Medulla oblongata (tissue), 1 donor: ENCODE data around the gene KCNH6.

Experiments used
- DNase-seq: peaks from one replicate; pipeline ENCODE4 v3.0.0-alpha.2; 2015; ENCODE audit errors: extremely low spot score

The KCNH6 gene

DNA sequence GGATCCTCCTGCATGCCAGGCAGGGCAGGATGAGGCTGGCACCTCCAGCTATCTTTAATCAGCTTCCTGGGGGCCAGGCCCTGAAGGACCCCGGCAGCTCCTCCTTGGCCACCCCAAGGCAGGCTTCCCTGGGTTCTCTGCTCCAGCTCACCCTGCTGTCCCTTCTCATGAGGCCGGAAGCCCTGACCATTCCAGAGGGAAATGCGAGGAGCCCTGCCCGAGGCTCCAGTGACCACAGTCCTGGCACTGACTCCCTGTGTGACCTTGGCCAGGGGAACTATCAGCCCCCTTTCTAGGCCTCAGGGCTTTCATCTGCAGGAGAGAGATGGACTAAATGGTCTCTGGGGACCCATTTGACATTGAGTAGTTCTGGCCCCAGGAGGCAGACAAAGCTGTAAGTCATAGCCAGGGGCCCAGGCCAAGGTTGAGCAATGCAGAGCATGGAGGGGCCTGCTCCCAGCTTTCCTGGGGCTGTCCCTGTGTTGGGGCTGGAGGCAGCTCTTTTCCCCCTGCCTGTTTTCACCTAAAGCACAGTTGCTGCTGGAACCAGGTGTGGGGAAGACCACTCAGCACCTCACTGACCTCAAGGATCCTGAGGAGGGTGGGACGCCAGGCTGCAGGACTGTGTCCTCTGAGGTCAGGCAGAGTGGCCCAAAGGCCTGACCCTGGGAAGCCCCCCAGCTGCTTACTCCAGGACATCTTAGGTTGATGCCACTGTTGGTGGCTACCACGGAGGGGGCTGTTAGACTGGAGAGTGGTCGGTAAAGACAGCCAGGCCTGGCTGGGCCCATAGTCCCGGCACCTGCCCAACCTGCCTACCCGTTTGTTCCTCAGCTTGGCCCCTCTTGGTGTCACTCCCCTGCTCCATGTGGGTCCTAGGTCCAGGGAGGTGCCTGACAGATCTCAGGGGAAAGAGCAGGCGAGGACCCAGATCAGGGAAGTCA is 8.1 kb downstream of the KCNH6 start:
- DNase-seq, result no peak

DNA sequence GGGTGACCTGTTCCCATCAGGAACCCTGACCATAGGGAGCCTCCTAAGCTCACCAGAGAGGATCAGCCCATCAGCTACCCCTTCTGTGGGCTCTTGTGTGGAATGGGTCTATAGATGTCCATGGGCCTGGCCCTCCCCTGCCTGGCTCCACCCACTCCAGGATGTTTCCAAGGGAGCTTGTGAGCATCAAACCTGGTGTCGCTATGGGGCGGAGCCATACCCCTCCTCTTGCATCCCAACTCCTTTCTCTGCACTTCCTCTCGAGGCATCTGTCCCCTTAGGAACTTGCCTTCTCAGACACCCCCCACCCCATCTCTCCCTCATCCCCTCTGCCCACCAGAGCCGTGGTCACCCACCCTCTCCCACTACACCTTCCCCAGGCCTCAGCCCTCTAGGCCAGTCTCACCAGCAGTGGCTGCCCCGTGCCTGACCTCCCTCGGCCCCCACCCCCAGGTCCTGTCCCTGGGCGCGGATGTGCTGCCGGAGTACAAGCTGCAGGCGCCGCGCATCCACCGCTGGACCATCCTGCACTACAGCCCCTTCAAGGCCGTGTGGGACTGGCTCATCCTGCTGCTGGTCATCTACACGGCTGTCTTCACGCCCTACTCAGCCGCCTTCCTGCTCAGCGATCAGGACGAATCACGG is 10.4 kb downstream of the KCNH6 start:
- no peak for DNase-seq

DNA sequence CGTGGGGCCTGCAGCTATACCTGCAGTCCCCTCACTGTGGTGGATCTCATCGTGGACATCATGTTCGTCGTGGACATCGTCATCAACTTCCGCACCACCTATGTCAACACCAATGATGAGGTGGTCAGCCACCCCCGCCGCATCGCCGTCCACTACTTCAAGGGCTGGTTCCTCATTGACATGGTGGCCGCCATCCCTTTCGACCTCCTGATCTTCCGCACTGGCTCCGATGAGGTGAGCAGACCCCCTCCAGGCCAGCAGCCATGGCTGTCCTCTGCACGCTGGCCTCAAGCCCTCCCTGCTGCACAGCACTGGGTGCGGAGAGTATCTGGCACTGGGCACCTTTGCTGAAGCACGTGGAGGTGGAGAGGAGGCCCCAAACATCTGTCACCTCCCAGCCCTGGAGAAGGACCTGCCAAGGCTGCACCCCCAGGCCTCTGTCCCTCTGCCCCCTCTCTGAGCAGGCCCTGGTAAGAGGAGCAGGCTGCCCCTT is 11.0 kb downstream of the KCNH6 start:
- DNase-seq, result no peak

DNA sequence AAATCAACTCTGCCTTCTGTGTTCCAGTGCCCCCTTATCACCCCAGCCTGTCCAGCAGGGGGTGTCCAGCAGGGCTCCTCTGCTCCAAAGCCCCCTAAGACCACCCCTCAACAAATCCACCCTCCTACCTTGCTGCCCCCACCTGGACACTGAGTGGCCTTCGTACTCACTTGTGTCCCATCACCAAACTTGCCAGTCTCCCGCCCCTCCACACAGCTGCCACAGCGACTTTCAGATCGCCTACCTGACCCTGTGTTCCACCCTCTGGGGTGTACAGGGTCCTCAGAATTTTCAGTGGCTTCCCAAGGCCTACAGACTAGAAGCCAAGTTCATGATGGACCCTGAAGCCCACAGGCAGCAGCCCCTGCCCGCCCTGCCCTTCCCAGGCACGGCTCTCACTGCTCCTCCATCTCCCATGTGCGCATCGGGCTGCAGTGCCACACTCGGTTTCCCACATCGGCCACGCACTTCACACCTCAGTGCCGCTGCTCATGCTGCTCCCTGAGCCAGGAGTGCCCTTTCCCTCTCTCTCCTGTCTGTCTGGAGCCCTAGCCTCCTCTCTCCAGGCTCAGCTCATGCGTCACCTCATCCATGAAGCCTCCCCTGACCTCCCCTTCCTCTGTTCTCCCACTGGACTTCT is 11.8 kb downstream of the KCNH6 start:
- DNase-seq, result no peak

DNA sequence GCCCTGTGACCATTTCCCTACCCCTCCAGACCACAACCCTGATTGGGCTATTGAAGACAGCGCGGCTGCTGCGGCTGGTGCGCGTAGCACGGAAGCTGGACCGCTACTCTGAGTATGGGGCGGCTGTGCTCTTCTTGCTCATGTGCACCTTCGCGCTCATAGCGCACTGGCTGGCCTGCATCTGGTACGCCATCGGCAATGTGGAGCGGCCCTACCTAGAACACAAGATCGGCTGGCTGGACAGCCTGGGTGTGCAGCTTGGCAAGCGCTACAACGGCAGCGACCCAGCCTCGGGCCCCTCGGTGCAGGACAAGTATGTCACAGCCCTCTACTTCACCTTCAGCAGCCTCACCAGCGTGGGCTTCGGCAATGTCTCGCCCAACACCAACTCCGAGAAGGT is 12.5 kb downstream of the KCNH6 start:
- DNase-seq, result no peak

DNA sequence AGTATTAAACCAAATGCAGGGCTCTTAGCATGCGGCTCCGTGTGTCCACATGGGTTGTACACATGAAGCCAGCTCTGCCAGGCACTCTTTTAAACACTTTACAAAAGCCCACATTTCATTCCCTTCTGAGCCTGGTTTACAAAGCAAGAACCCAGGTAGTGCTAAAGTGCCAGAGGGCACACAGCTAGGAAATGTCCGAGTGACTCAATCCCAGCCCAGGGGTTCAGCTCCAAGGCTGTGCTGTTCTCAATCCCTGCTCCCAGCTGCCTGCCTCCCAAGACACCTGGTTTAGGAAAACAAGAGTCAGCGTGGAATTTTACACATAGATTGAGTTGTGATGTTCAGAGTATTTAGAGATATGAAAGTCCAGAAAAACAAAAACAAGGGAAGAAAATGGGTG is 13.8 kb downstream of the KCNH6 start:
- no peak for DNase-seq

DNA sequence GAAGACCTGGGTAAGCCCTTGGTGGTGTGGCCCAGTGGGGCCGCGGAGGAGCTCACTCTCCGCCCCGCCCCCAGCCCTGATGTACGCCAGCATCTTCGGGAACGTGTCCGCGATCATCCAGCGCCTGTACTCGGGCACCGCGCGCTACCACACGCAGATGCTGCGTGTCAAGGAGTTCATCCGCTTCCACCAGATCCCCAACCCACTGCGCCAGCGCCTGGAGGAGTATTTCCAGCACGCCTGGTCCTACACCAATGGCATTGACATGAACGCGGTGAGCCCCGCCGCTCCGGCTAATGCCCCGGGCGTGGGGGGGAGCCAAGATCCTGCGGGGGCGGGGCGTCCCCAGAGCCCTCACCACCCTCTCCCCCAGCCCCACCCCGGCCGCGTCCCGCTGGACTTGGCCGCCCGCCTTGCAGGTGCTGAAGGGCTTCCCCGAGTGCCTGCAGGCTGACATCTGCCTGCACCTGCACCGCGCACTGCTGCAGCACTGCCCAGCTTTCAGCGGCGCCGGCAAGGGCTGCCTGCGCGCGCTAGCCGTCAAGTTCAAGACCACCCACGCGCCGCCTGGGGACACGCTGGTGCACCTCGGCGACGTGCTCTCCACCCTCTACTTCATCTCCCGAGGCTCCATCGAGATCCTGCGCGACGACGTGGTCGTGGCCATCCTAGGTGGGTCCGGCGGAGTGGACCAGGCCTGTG is 15.0 kb downstream of the KCNH6 start:
- no peak for DNase-seq

DNA sequence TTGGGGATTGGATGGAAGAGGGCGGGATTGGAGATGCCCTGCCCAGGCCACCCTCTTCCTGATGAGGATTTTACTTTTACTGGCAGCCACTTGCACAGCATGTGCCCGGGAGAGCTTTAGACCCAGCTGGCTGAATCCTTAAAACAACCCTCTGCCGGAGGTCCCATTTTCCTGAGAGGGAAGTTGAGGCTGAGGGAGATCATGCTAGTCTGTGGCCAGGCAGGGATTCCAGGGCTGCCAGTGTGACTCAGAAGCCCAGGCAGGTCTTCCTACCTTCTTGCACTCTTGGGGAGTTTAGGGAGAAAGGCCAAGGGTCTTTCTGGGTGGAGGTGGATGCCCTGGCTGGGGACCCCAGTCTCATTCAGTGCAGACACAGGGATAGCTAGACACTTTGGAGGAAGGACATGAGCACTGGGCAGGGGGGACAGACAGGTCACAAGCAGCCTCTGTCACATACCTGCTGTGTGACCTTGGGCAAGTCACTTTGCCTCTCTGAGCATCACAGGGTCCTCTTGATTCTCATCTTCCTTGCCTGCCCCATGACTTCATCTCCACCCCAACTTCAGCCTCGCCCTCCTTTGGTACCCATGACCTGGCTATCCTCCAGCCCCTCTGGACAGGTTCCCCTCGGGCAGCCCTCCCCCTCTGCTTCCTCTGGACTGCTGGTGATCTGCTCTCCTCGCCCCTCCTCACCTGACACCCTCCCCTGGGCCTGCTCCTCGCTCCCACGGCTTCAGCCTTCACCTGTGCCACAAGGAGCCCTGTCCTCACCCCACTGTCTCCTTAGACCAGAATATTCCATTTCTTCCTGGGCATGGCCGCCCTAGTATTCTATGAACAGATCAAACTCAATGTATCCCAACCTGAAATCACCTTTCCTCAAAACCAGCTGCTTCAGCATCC is 15.8 kb downstream of the KCNH6 start:
- no peak for DNase-seq

DNA sequence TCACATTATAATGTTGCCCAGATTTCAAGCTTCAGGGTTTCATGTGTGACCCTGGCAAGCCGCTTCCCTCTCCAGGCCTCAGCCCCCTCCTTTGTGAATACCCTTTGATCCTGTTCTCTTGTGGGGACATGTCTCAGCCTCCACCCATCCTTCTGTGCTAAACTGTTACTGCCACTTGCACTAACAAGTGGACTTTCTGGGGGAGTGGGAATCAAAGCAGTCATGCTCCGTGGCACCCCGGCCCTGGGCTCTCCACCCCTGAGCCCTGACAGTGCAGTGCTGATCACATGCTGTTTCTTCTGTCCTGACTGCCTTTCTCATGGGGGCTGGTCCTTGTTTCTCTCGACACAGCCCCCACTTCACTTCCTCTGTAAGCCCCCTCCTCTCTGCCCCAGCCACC is 17.4 kb downstream of the KCNH6 start:
- DNase-seq, result no peak

DNA sequence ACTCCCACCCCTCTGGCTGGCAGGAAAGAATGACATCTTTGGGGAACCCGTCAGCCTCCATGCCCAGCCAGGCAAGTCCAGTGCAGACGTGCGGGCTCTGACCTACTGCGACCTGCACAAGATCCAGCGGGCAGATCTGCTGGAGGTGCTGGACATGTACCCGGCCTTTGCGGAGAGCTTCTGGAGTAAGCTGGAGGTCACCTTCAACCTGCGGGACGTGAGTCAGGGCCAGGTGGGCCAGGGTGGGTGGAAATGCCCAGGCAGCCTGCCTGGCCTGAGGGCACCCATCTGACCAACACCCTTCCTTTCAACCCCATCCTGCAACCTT is 19.0 kb downstream of the KCNH6 start:
- no peak for DNase-seq

DNA sequence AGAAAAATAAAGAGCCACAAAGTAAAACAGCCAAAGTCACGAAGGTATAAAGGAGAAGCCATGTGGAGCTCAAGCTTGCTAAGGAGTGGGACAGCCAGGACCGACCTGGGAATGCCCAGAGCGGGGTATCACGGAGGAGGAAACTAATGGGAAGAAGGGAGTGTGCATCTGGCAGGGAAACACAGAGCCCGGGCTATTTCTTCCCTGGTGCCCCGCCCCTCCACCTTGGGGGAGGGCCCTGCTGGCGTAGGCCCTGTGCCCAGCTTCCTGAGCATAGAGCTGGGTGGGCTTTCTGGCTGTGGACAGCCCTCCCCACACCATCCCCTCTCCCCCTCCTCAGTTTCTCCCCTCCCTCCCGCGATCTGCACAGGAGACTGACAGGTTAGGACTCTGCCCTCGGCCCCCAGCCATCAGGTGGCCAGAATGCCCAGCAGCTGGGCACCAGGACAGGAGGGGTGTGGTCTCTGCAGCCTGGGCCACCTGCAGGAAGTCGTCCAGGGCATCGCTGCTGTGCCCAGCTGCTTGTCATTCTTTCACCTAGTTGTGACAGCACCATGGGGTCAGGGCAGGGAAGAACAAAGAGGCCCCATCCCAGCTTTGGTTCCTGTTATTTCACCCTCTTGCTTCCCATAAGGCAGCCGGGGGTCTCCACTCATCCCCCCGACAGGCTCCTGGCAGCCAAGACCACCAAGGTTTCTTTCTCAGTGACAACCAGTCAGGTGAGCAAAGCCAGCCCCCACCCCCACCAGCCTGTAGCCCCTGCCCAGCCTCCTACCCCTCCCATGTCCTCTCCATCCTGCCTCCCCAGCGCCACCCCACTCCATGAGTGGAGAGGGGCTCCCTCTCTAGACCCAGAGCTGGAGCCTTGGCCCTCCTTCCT is 20.0 kb downstream of the KCNH6 start:
- DNase-seq, result no peak

DNA sequence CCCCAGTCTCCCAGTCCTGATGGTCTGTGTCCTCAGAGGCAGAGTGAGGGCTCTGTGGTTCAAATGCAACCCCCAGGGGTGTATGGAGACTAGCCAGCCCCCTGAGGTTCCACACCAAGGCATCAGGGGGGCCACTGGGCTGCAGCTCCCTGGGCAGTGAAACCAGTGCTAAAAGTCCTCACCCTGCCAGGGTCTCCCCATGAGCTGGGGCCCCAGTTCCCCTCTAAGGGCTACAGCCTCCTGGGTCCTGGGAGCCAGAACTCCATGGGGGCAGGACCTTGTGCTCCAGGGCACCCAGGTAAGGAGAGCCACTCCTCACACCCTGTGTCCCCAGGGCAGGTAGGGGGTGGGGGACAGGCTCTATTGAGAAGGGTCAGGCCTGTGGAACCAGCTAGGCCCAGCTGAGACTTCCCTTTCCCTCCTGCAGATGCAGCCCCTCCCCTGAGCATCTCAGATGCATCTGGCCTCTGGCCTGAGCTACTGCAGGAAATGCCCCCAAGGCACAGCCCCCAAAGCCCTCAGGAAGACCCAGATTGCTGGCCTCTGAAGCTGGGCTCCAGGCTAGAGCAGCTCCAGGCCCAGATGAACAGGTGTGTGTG is 20.8 kb downstream of the KCNH6 start:
- DNase-seq, result no peak

DNA sequence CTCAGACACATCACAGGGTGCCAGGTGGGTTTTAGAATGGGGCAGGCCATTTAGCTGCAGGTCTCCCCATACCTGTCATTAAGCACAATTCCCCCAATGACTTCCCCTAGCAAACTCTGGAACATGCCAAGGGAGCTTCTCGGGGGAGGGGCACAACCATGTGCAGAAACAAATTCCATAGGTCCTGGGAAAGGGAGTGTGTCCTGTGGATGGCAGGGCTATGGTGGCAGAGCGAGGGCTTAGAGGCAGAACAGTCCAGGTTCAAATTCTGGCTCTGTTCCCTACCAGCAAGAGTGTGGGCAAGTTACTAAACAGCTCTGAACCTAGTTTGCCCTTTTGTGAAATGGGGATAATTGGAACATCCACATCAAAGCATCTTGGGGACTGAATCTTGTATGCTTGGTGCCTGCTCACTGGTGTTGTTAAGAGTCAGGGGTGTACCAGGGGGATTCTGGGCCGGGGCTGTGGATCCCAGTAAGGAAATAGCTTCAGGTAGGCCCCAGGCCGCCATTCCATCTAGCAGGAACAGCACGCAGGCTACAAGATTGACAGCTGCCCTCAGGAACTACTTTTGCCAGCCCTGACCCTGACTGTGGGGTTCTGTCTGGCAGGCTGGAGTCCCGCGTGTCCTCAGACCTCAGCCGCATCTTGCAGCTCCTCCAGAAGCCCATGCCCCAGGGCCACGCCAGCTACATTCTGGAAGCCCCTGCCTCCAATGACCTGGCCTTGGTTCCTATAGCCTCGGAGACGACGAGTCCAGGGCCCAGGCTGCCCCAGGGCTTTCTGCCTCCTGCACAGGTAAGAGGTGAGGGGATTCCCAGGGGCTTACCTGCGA is 21.5 kb downstream of the KCNH6 start:
- no peak for DNase-seq

DNA sequence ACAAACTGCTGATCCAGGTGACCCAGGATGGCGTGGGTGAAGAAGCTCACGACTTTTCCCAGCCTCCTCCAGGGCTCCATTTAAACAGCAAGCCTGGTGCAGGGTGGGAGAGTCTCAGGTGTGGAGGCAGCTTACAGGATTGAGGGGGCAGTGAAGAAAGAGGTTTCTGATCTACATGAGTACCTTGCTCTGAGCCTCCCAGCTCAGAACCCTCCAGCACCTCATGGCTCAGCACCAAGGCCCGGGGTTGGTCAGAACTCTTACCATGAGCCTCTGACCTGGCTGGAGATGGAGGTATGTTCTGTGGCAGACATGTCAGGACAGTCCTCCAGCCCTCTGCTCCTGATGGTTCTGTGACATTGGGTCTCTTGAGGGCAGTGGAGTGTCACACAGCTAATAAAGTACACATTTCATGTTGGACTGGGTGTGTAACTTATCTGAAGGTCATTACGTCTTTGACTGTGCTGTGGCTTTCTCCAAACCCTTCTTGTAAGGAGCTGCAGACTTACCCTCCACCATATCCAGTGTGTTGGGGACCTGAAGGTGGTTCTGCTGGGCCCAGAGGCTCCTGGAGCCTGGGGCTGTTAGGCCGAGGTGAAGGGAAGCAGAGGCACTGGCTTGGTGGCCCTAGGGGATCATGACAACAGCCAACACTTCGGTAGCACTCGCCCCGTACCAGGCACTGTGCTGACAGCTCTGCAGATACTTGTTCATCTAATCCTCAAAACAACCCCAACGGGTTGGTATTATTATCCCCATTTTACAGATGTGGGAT is 23.3 kb downstream of the KCNH6 start:
- DNase-seq, result no peak

DNA sequence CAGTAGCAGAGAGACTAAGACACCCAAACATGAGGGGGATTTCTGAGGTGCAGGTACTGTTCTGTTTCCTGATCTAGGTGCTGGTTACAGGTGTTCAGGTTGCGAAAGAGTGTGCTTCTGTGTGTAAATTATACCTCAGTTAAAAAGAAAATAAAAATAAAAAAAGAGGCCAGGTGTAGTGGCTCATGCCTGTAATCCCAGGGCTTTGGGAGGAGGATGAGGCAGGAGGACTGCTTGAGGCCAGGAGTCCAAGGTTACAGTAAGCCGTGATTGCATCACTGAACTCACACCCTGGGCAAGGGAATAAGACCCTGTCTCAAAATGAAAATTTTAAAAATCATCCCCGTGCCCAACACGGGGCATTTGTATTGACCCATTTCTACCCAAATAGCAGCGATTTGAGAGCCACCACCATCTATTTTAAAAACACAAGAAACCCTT is 23.9 kb downstream of the KCNH6 start:
- DNase-seq, result no peak

DNA sequence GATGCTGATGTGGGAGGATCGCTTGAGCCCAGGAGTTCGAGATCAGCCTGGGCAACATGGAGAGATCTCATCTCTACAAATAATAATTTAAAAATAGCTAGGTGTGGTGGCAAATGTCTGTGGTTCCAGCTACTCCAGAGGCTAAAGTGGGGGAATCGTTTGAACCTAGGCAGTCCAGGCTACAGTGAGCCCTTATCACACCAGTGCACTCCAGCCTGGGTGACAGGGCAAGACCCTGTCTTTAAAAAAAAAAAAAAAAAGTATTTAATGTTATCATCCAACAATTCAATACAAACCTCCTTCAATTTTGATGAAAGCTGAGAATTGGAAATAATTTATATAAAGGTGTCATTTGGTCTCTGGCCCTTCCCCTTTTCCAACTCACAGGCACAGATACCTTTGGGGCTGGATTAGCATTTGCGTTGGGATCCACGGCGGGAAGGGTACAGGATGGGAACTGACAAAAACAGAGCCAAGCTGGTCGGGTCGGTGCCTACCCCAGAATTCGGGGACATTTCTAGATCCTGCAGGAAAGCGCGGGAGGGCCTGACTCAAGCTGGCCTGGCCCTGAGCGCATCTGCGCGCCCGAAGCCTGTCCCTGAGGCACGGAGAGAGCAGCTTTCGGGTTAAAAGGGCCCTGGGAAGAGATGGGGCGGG is 26.3 kb downstream of the KCNH6 start:
- no peak for DNase-seq
